ENCODE results near the gene CDS2. TPM values are rescaled to one million over a fixed set of nuclear protein-coding genes. Genes with fewer than 3 reads are reported as not detected.

Gene CDS2
- total and polyA plus RNA-seq, 2 of the 13 experiments (the other 11 are each of a cell fraction or from before 2014, with no cell fraction given), result 81.3 to 153 TPM

- peak; percentile 60 to 62 for TF ChIP-seq HMGXB4 (CRISPR knock-in tag; IDR thresholded peaks at IDR 0.05; ENCODE audit: borderline replicate concordance in 1 of 2, low read depth in 1 of 2)
- TF ChIP-seq CREM (IDR thresholded peaks at IDR 0.05), result peak; percentile 95
- TF ChIP-seq CREM (CRISPR knock-in tag; IDR thresholded peaks at IDR 0.05), result peak; percentile 37; the same call in 1 of the 2 replicates
- peak; percentile 77; the same call in 1 of the 2 replicates for TF ChIP-seq POLR2AphosphoS2 (IDR thresholded peaks at IDR 0.05; ENCODE audit: low read depth, low read length)
- TF ChIP-seq ZBTB3 (CRISPR knock-in tag; IDR thresholded peaks at IDR 0.05; ENCODE audit: borderline replicate concordance, low read depth), result no peak; the same call in none of the 2 replicates
- TF ChIP-seq SKIL (CRISPR knock-in tag; IDR thresholded peaks at IDR 0.05; ENCODE audit: borderline replicate concordance), result peak; percentile 73; the same call in 1 of the 2 replicates
- peak; percentile 64 for TF ChIP-seq PRDM10 (CRISPR knock-in tag; IDR thresholded peaks at IDR 0.05; ENCODE audit: low read depth)
- TF ChIP-seq KDM2A (CRISPR knock-in tag; IDR thresholded peaks at IDR 0.05; ENCODE audit: borderline replicate concordance, low read depth), result peak; percentile 96
- peak; percentile 93 for TF ChIP-seq HDAC2 (CRISPR knock-in tag; IDR thresholded peaks at IDR 0.05)
- peak; percentile 94; the same call in 1 of the 2 replicates for TF ChIP-seq LBX2 (CRISPR knock-in tag; IDR thresholded peaks at IDR 0.05; ENCODE audit: borderline replicate concordance)
- peak; percentile 96; the same call in 1 of the 2 replicates for TF ChIP-seq ZBTB42 (CRISPR knock-in tag; IDR thresholded peaks at IDR 0.05)
- peak; percentile 97 for TF ChIP-seq E2F2 (CRISPR knock-in tag; IDR thresholded peaks at IDR 0.05; ENCODE audit: borderline replicate concordance)
- peak; percentile 98 for TF ChIP-seq NRL (CRISPR knock-in tag; IDR thresholded peaks at IDR 0.05; ENCODE audit: borderline replicate concordance)
- 0 out of 2 replicates have a peak, but pooled peaks have one; percentile 53 for TF ChIP-seq PCBP1 (IDR thresholded peaks at IDR 0.05; ENCODE audit: borderline replicate concordance, low read depth, low read length)
- peak; percentile 82; the same call in 1 of the 2 replicates for TF ChIP-seq TARDBP (CRISPR knock-in tag; IDR thresholded peaks at IDR 0.05)
- TF ChIP-seq TFDP2 (CRISPR knock-in tag; IDR thresholded peaks at IDR 0.05), result peak; percentile 91
Measured at GRCh38 chr20:5119435-5120184, 7.2 kb upstream of the CDS2 start, which contains the start of gene PCNA (continued).

All from HepG2 (cell line).